NCI-H526 treated with DMSO at 0.1 percent for 48 hours (cell line): ENCODE data around the gene WDR77.
A peak's percentile ranks its signal among the peaks of the same experiment; 100 is the strongest.

Experiments
- DNase-seq: peaks from one replicate; lab custom pipeline; 2025; lab: John Stamatoyannopoulos, UW

The WDR77 gene

DNA sequence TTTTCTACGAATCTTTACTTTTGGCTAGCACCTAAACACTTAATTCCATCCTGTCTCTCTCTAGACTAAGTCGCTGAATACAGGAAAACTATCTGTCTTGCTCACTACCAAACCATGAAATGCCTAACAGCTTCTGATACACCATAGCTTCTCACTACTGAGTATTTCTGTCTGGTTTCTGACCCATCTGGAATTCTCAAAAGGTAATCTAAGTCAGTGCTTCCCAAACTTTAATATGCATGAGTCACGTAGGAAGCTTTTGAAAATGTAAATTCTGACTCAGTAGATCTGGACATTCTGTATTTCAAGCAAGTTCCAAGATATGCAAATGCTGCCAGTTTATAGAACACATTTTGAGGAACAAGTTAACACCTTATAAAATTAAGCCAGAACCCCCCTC is 12.3 kb downstream of the WDR77 start:
- DNase-seq: no peak

DNA sequence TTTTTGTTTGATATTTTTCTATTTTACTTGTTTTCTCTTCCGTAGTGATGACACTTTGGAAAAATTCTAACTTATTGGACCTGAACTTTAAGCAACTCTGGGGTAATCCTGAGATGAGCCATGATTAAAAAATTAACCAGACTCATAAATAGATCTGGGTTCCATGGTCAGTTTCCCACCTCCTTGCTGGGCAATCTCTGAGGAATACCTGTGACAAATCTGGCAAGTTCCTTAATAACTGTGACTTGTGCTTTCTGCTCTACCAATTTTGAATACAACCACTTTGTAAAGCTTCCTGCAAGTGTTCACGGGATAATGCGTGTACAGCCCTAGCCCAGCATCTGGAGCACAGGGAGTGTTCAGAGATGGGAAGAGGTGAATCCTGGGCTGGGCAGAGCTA is 24.8 kb downstream of the WDR77 start:
- no peak for DNase-seq

DNA sequence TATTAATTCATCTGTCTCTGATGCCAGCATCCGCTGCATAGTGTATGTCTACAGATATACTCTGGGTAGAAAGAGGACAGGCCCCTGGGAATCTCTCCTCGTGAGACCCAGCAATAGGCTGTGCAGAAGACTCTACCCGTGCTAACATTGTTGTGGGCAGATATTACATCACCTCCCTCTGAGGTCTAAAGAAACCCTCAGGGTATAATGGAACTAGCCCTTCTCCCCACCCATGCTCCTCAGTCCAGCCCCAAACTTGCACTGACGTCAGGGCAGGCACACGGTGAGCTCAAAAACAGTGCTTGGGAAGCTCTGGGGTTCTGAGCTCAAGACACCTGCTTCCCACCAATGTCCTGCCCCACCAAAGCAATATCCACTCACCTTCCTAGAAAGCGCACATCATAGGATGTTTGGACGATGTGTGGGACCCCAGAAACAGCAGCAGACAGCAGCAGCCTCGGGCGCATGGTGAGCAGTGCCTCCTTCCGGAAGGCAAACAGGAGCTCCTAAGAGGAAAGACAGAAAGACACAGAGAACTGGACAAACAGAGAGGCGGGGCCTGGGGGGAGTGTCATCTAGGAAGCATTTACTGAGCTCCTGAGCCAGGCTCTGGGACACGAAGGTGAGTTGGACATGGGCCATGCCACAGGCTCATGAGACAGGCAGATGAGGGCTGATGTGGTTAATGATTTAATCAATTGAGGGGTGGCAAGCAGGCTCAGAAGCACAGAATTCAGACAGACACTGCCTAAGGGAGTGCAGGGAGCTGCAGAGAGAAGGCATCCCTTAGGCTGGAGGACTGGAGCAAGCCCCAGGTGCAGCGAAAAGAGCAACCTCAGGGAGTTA is 26.3 kb downstream of the WDR77 start:
- no peak for DNase-seq

DNA sequence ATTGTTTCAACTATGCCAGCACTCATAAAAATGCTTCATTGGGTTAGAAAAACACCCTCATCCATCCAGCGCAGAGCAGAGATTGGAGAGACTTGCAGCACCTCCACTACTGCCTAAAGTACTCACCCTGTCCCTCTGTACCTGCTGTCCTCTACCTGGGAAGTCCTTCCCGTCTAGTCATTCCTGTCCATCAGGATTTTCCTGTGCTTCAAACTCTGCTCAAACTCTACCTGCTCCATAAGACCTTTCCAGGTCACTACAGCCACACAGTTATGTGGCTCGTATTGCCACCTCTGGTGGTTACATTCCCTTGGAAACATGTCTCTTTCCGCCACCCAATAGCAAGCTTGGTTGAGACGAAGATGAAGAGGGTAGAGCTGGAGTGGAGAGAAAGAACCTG is 28.7 kb downstream of the WDR77 start:
- no peak for DNase-seq

DNA sequence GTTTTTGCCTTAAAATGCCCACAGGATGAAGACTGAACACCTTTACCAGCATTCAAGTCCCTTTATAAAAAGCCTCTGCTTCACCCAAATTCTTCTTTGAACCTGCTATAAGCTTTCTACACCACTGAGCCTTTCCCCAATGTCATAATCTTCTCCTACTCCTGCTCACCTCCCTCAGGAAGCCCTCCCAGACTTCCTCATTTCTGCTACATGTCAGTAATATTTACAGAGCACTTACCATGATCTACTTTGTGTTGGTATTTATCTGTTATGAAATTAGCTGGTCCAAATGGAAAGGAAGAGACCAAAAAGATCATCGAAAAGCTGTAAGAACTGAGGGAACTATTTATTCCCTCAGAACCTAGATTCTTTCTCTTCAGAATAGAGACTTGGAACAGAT is 30.0 kb downstream of the WDR77 start:
- DNase-seq: no peak

DNA sequence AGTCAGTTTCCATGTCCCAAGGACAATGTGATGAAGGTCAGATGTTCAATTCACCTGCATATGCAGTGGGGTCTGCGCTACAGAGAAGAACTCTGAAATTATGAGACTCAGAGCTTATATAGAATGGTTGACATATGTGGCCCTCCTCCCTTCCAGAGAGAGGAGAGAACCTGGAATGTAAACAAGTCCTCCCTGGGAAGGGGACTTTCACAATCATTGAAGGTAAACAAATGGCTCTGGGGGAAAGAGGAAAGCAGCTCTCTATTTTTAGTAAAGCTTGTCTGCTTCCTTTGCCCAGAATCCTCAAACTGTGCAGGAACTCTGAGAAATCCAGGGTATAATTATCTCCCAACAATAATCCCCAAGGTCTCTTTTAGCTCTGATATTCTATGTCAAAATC is 31.3 kb downstream of the WDR77 start:
- DNase-seq: no peak

DNA sequence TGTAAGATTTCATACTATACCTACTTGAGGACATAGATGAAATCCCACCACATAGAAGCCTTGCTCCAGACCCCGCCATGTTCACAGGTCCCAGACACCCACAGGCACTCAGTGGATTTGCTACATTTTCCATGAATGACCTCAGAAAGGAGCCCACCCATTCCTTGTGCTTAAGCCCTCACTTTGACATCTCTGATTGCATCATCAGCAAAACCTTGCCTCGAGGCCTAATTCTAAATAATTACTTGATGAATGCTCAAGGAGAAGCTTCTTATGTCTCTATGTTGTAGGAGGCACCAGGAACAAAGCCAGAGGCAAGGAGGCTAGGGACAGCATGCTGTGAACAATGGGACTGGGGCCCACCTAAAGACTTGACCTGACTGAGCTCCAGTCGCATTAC is 33.6 kb downstream of the WDR77 start:
- no peak for DNase-seq

DNA sequence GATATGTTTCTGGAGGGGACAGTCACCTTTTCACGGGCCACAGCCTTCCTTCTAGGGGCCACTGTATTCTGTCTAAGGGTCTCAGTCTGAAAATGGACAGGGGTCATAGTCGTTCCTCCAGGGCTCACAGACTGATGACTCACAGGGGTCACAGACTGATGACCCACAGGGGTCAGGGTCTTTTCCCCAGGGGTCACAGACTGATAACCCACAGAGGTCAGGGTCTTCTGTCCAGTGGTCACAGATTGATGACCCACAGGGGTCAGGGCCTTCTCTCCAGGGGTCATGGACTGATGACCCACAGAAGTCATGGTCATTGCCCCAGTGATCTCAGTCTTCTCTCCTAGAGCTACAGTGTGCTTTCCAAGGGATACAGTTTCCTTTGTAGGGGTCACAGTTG is 34.3 kb downstream of the WDR77 start:
- DNase-seq: no peak

DNA sequence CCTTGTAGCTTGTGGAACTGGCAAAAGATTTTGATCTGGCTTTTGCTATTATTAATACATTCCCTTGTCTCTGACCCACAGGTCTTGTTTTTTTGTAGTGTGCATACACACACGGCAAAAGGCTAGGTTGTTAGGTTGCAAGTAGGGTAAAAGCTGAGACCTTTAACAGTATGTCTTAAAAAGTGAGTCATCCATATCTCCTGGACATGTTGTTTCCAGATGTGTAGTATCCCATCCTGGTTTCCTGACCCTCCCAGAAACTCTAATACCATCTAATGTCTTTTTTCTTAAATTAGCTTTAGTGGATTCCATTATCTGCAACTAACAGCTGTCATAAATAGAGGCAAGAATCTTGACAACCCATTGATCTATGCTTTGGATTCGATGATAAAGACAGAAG is 36.2 kb downstream of the WDR77 start:
- no peak for DNase-seq

DNA sequence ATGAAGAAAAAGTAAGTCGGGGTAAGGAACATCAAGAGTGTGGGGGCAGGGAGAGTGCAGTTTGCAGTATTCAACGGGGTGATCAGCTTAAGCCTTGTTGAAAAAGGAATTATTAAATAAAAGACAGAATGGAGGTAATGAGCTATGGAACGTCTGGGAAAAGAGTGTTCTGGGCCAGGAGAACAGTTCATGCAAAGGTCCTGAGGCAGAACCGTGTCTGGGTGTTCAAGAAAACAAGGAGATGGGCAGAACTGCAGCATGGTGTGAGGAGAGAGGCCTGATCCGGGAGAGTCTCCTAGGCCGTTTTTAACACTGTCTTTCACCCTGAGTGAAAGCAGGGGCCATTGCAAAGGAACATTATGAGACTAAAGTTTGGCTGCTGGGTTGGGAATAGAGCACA is 41.8 kb downstream of the WDR77 start:
- no peak for DNase-seq

DNA sequence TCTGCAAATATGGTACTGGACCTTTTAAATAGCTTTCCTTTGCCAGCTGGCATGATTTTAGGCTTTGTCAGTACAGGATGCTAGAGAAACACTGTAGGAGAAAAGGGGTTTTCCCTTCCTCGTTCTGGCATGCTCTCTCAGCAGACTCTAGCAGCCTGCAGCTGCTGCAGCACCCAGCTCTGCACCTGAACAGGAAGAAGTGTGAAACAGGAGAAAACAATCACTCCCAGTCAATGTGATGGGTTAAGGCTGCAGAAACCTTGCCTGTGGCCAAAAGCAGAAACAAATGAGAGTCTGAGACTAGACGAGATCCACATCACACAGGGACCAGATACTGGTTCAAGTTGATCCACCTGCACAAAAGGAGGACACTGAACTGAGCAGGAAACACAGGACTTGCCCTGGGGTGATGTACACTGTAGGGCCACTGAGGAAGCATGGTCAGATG is 42.7 kb downstream of the WDR77 start:
- no peak for DNase-seq

DNA sequence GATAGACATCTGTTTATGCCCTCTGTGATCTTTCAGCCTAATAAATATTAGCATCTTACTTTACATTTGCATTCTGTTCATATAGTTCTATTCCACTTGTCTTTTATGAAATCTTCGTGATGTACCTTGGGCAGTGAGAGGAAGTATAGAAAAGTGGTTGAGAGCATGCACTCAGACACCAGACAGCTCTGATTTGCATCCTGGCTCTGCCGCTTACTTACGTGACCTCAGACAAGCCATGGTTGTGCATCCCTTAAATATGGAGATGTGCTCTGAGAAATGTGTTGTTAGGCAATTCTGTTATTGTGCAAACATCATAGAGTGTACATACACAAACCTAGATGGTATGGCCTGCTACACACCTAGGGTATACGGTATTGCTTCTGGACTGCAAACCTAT is 44.5 kb downstream of the WDR77 start:
- DNase-seq: no peak

DNA sequence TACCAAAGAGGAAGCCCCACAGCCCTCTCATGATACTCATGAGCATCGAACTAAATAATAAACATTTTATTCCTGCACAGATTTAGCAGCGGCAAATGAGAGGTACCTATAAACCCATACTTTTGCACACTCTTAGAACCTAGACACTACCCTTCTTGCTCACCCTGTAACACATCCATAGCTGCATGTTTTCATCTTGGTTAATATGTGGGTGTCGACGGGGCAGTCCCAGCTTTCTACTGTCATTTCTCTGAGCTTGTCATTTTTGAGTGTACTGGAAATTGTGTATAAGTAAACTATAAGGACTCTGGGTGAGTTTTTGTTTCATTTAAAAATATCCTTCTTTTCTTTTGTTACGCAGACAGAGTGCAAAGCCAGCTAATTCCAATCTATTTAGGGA is 47.0 kb downstream of the WDR77 start:
- DNase-seq: no peak

DNA sequence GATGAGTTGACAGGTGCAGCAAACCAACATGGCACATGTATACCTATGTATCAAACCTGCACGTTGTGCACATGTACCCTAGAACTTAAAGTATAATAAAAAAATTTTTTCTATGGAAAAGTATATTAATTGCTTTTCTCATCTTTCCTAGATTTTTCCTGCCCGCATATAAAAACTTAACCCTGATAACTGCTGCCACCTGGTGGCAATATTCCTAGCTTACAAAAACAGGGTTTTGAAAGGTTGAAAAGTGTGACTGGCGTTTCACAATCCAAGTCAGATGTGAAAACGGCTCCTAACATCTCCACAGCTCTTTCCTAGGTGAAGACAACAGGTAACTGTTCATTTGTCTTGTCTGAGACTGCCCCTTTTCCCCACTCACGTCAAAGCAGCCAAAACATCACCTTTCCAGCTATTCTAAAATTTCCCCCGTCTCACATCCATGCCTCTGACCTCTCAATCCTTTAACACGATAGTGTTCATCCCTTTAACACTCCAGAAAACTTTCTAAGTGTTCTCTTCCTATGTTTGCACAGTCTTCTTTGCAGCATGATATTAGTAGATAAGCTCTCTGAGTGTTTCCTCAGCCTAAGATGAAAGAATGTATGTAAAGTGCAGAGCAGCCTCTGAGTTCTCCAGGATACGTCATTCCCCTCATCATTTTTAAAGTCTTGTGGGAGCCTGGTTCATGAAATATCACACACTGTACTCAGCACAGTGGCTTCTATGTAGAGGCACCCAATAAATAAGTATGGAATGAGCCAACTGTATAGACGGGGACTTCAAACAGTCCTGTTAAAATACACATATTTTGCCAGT is 49.1 kb downstream of the WDR77 start:
- DNase-seq: peak; percentile 38

DNA sequence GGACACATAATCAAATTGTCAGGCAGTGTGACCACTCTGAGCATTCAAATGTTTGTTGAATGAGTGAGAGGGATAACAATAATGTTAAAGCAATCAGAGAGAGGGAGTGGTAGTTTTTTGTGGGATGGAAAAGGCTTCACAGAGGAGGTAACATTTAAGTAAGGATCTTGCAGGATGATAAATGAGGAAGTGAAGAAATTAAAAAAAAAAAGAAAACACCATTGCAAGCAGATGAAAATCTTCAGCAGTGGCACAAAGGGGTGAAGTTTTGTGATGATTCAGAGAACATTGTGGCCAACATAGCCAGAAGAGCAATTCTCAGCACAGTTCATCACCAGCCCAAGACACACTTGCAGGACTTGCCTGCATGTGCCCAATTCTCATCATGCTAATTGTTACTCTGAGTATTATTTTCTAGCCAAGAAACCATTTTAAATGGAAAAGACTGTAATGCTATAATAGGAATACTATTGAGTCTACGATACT is 56.6 kb downstream of the WDR77 start:
- DNase-seq: no peak

DNA sequence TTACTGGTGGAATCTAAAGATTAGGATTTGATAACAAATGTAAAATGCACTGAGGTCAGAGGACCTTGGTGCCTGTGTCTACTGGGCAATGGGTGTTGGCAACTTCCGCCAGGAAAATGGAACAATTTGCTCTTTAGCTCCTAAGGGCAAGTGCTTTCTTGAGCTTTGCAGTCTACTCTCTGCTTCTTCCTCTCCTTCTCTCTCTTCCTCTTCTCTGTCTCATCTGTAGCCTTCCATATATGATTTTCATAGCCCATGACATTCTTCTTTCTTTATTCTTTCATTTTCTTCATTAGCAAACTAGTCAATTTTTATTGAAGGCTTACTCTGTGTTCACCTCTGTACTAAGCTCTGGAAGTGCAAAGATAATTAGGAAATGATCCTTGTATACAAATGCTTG is 57.0 kb downstream of the WDR77 start:
- no peak for DNase-seq
